ENCODE results near the gene PLCL1. TPM values are rescaled to one million over a fixed set of nuclear protein-coding genes. Genes with fewer than 3 reads are reported as not detected.

The PLCL1 gene
- total RNA-seq, 1 experiment from 2014 or later = 0.07 TPM

GRCh38 chr2:198114064-198114463, 309.7 kb downstream of the PLCL1 start:
- no peaks in the 10 kb centered on the region for H3K27me3 Mint-ChIP-seq (ENCODE audit: unreplicated experiment)
- no peaks in the 10 kb centered on the region for H3K36me3 Mint-ChIP-seq (ENCODE audit: insufficient read depth, unreplicated experiment)
- CTCF ChIA-PET = interaction anchor here (0.6 kb wide), 1 partner anchor 147 kb away, joined by 3 read pairs; no protein-coding TSS in a partner anchor
- no peaks in the 10 kb centered on the region for H3K4me1 Mint-ChIP-seq (ENCODE audit: low read depth, unreplicated experiment)
- H3K27ac Mint-ChIP-seq (ENCODE audit: unreplicated experiment) = no peak overlapping the region
- intact Hi-C loops (cut with micrococcal nuclease; ENCODE audit: unreplicated experiment) = no loop called here
- H3K9me3 Mint-ChIP-seq (ENCODE audit: low read depth, unreplicated experiment) = no peaks in the 10 kb centered on the region
- no peak for DNase-seq
- BruUV-seq (replicated peaks) = no TSS peak
- TF ChIP-seq CTCF (IDR thresholded peaks at IDR 0.05; ENCODE audit: unreplicated experiment) = no peak
- no peak overlapping the region for H3K4me3 Mint-ChIP-seq (ENCODE audit: low read depth, unreplicated experiment)

DNA sequence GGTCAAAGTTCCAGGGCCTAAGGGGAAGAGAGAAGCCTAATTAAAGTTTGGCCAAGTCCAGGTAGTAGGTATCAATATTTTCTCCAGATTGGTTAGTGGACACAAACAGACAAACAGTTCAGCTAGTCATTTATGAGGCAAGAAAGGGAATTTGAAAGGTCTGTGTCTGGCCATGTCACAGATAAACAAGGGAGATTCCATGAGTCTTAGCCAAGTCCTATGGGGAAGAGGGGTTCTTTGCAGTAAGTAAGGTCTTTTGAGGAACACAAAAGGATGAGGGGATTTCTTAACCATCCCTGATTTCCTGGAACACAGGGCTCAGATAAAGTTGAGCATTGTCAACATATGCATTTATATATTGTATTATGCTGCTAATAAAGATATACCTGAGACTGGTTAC, 310.8 kb downstream of the PLCL1 start:
- Mint-ChIP-seq H3K9me3 (ENCODE audit: low read depth, unreplicated experiment) (no peaks in the 10 kb centered on the region), H3K36me3 (ENCODE audit: insufficient read depth, unreplicated experiment) (no peaks in the 10 kb centered on the region), H3K4me3 (ENCODE audit: low read depth, unreplicated experiment) (no peak overlapping the region), H3K27ac (ENCODE audit: unreplicated experiment) (no peak overlapping the region), H3K27me3 (ENCODE audit: unreplicated experiment) (no peaks in the 10 kb centered on the region), H3K4me1 (ENCODE audit: low read depth, unreplicated experiment) (no peaks in the 10 kb centered on the region)
- CTCF ChIA-PET = no interaction called here
- no peak for TF ChIP-seq CTCF (IDR thresholded peaks at IDR 0.05; ENCODE audit: unreplicated experiment)
- DNase-seq = no peak
- no TSS peak for BruUV-seq (replicated peaks)
- intact Hi-C loops (cut with micrococcal nuclease; ENCODE audit: unreplicated experiment) = no loop called here

DNA sequence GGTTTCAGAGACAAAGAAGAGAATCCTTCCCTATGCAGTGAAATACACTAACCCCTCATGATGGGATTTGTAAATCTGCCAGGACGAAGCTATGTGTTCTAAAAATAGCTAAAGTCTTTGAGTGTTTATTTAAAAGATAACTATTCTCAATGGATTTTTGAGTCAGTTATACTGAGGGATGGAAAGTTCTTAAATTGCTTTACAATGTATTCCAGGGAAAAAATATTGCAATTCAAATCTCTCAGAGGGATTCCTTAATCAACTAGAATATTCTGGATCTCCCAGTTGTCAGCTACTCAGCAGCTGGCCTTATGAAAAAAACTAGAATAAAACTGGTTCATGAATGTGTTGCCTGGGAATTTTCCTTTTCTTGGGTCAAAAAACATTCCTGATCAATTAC, 312.4 kb downstream of the PLCL1 start:
- Mint-ChIP-seq H3K36me3 (ENCODE audit: insufficient read depth, unreplicated experiment) (no peaks in the 10 kb centered on the region), H3K27me3 (ENCODE audit: unreplicated experiment) (peaks cover 6% of the 10 kb centered on the region), H3K27ac (ENCODE audit: unreplicated experiment) (no peak overlapping the region), H3K9me3 (ENCODE audit: low read depth, unreplicated experiment) (no peaks in the 10 kb centered on the region), H3K4me3 (ENCODE audit: low read depth, unreplicated experiment) (no peak overlapping the region), H3K4me1 (ENCODE audit: low read depth, unreplicated experiment) (no peaks in the 10 kb centered on the region)
- intact Hi-C loops (cut with micrococcal nuclease; ENCODE audit: unreplicated experiment) = no loop called here
- no TSS peak for BruUV-seq (replicated peaks)
- no peak for TF ChIP-seq CTCF (IDR thresholded peaks at IDR 0.05; ENCODE audit: unreplicated experiment)
- no peak for DNase-seq
- CTCF ChIA-PET = interaction anchor here (0.7 kb wide), 1 partner anchor 49 kb away, joined by 3 read pairs; no protein-coding TSS in a partner anchor

- Mint-ChIP-seq H3K9me3 (ENCODE audit: low read depth, unreplicated experiment) (no peaks in the 10 kb centered on the region), H3K27me3 (ENCODE audit: unreplicated experiment) (peaks cover 13% of the 10 kb centered on the region), H3K27ac (ENCODE audit: unreplicated experiment) (no peak overlapping the region), H3K36me3 (ENCODE audit: insufficient read depth, unreplicated experiment) (no peaks in the 10 kb centered on the region), H3K4me1 (ENCODE audit: low read depth, unreplicated experiment) (no peaks in the 10 kb centered on the region), H3K4me3 (ENCODE audit: low read depth, unreplicated experiment) (no peak overlapping the region)
- TF ChIP-seq CTCF (IDR thresholded peaks at IDR 0.05; ENCODE audit: unreplicated experiment) = no peak
- CTCF ChIA-PET = no interaction called here
- DNase-seq = no peak
- intact Hi-C loops (cut with micrococcal nuclease; ENCODE audit: unreplicated experiment) = no loop called here
- BruUV-seq (replicated peaks) = no TSS peak
These were observed 313.1 kb downstream of the PLCL1 start for GRCh38 chr2:198117406-198118041.

All from Calu3 (cell line).